WTC11 (cell line): Measurements from ENCODE around the gene PLCH2. TPM values are rescaled to one million over a fixed set of nuclear protein-coding genes. Genes with fewer than 3 reads are reported as not detected.

ENCODE experiments used
- ATAC-seq: fragments of 200-7000 bp; cut with Tn5 transposase; 2 replicates; pipeline ENCODE4 v1.10.0; 2021; ENCODE audit warnings: mild to moderate bottlenecking, moderate library complexity
- CTCF ChIA-PET: fragments of 300-600 bp; sonication (Branson Sonifier 250); formaldehyde crosslinking; loops from one replicate; lab custom pipeline; 2021; ENCODE audit warnings: antibody characterized with exemption; lab: Charles Lee
- POLR2A ChIA-PET: fragments of 350-600 bp; sonication (Branson Sonifier 250); formaldehyde crosslinking; loops from one replicate; lab custom pipeline; 2021; ENCODE audit warnings: antibody characterized with exemption; lab: Charles Lee
- DNase-seq: peaks from one replicate; pipeline ENCODE4 v3.0.0; 2021; ENCODE audit warnings: low spot score
- H3K27ac Mint-ChIP-seq: 2 replicates; pipeline ENCODE4 v1.8.0; 2021; ENCODE audit warnings: mixed read lengths
- H3K27me3 Mint-ChIP-seq: 2 replicates; pipeline ENCODE4 v1.8.0; 2021; ENCODE audit warnings: low read depth, mild to moderate bottlenecking, moderate library complexity, mixed read lengths
- H3K36me3 Mint-ChIP-seq: 2 replicates; pipeline ENCODE4 v1.8.0; 2021; ENCODE audit warnings: mixed read lengths
- H3K4me1 Mint-ChIP-seq: 2 replicates; pipeline ENCODE4 v1.8.0; 2022; ENCODE audit warnings: mixed read lengths
- H3K4me3 Mint-ChIP-seq: 2 replicates; pipeline ENCODE4 v1.8.0; 2021; ENCODE audit warnings: mild to moderate bottlenecking, moderate library complexity, mixed read lengths
- H3K9me3 Mint-ChIP-seq: 2 replicates; pipeline ENCODE4 v1.8.0; 2021; ENCODE audit warnings: mixed read lengths
- ATF6 ChIP-seq: sonication (generic); formaldehyde crosslinking; IDR thresholded peaks from 2 replicates; pipeline ENCODE4 v1.8.1; 2023; ENCODE audit warnings: mild to moderate bottlenecking, missing genetic modification reagents
- E2F4 ChIP-seq: sonication (generic); formaldehyde crosslinking; IDR thresholded peaks from 2 replicates; pipeline ENCODE4 v1.8.1; 2022; ENCODE audit warnings: low read depth, mild to moderate bottlenecking, moderate library complexity, missing genetic modification reagents, borderline replicate concordance
- ETV6 ChIP-seq: sonication (generic); formaldehyde crosslinking; IDR thresholded peaks from 2 replicates; pipeline ENCODE4 v1.8.1; 2022; ENCODE audit warnings: mild to moderate bottlenecking, missing genetic modification reagents
- FOXK1 ChIP-seq: sonication (generic); formaldehyde crosslinking; IDR thresholded peaks from 2 replicates; pipeline ENCODE4 v1.8.0; 2022; ENCODE audit warnings: mild to moderate bottlenecking, moderate library complexity, missing genetic modification reagents
- IRF2 ChIP-seq: sonication (generic); formaldehyde crosslinking; IDR thresholded peaks from 2 replicates; pipeline ENCODE4 v1.8.0; 2022; ENCODE audit warnings: low read depth, missing genetic modification reagents, borderline replicate concordance
- MYBL2 ChIP-seq: sonication (generic); formaldehyde crosslinking; IDR thresholded peaks from 2 replicates; pipeline ENCODE4 v1.8.1; 2023; ENCODE audit warnings: mild to moderate bottlenecking, moderate library complexity, missing genetic modification reagents
- NFATC4 ChIP-seq: fragments of 250-450 bp; sonication (Bioruptor Pico); IDR thresholded peaks from 2 replicates; pipeline ENCODE4 v1.9.0; 2021; ENCODE audit warnings: mild to moderate bottlenecking
- OVOL2 ChIP-seq: fragments of 250-450 bp; sonication (Bioruptor Pico); IDR thresholded peaks from 2 replicates; pipeline ENCODE4 v1.9.0; 2021; ENCODE audit warnings: mild to moderate bottlenecking, borderline replicate concordance
- PREB ChIP-seq: sonication (generic); formaldehyde crosslinking; IDR thresholded peaks from 2 replicates; pipeline ENCODE4 v1.8.1; 2022; ENCODE audit warnings: mild to moderate bottlenecking, missing genetic modification reagents, moderate library complexity, borderline replicate concordance
- PRRX2 ChIP-seq: fragments of 250-450 bp; sonication (Bioruptor Pico); IDR thresholded peaks from 2 replicates; pipeline ENCODE4 v1.8.0; 2021; ENCODE audit warnings: mild to moderate bottlenecking
- RELA ChIP-seq: sonication (generic); formaldehyde crosslinking; IDR thresholded peaks from 2 replicates; pipeline ENCODE4 v1.8.1; 2022; ENCODE audit warnings: missing genetic modification reagents, mild to moderate bottlenecking, borderline replicate concordance
- RORB ChIP-seq: fragments of 250-450 bp; sonication (Bioruptor Pico); IDR thresholded peaks from 2 replicates; pipeline ENCODE4 v1.9.0; 2021; ENCODE audit warnings: mild to moderate bottlenecking
- TCF7 ChIP-seq: sonication (generic); formaldehyde crosslinking; IDR thresholded peaks from 2 replicates; pipeline ENCODE4 v1.8.0; 2022; ENCODE audit warnings: mild to moderate bottlenecking, low read depth, missing genetic modification reagents, moderate library complexity
- ZNF219 ChIP-seq: sonication (generic); formaldehyde crosslinking; IDR thresholded peaks from 2 replicates; pipeline ENCODE4 v1.8.0; 2023; ENCODE audit warnings: missing genetic modification reagents, mild to moderate bottlenecking, borderline replicate concordance
- ZNF281 ChIP-seq: sonication (generic); formaldehyde crosslinking; IDR thresholded peaks from 2 replicates; pipeline ENCODE4 v1.8.0; 2023; ENCODE audit warnings: mild to moderate bottlenecking, missing genetic modification reagents
- ZNF671 ChIP-seq: fragments of 250-450 bp; sonication (Bioruptor Pico); IDR thresholded peaks from 2 replicates; pipeline ENCODE4 v1.8.0; 2021; ENCODE audit warnings: mild to moderate bottlenecking
- total RNA-seq: library from RNA; stranded (reverse); gene quantifications from 3 replicates; pipeline ENCODE4 v1.2.3, GENCODE V29; 2021

Gene PLCH2
- total RNA-seq, 1 experiment from 2014 or later: 0.17 TPM

- Mint-ChIP-seq H3K36me3 (no peaks in the 10 kb centered on the region), H3K9me3 (no peaks in the 10 kb centered on the region), H3K27me3 (no peaks in the 10 kb centered on the region), H3K4me3 (no peak overlapping the region), H3K27ac (no peak overlapping the region), H3K4me1 (no peaks in the 10 kb centered on the region)
- CTCF ChIA-PET: interaction anchor here (1.0 kb wide), 1 partner anchor 47 kb away, joined by 3 read pairs; the partner anchor contains the start of gene PANK4
- ATAC-seq: no peak
- TF ChIP-seq OVOL2 (CRISPR knock-in tag) (no peak), RELA (no peak), E2F4 (CRISPR knock-in tag) (no peak)
- DNase-seq: no peak
- POLR2A ChIA-PET: no interaction called here
Measured at GRCh38 chr1:2479186-2479585, 3.1 kb downstream of the PLCH2 start.

- Mint-ChIP-seq H3K27ac (no peak overlapping the region), H3K4me3 (no peak overlapping the region), H3K27me3 (no peaks in the 10 kb centered on the region), H3K36me3 (no peaks in the 10 kb centered on the region), H3K9me3 (no peaks in the 10 kb centered on the region), H3K4me1 (no peaks in the 10 kb centered on the region)
- no peak for ATAC-seq
- no peak for DNase-seq
- TF ChIP-seq IRF2 (CRISPR knock-in tag) (no peak), NFATC4 (CRISPR knock-in tag) (no peak), FOXK1 (CRISPR knock-in tag) (no peak), MYBL2 (CRISPR knock-in tag) (no peak), RORB (CRISPR knock-in tag) (no peak), ZNF281 (CRISPR knock-in tag) (no peak), PREB (CRISPR knock-in tag) (no peak), ZNF219 (CRISPR knock-in tag) (no peak), TCF7 (CRISPR knock-in tag) (no peak), PRRX2 (CRISPR knock-in tag) (no peak), ETV6 (CRISPR knock-in tag) (no peak), ATF6 (CRISPR knock-in tag) (no peak), ZNF671 (no peak)
- POLR2A ChIA-PET: no interaction called here
- CTCF ChIA-PET: interaction anchor here (1.0 kb wide), 1 partner anchor 47 kb away, joined by 3 read pairs; the partner anchor contains the start of gene PANK4
Measured at GRCh38 chr1:2479618-2480017, 3.5 kb downstream of the PLCH2 start.
